Mammary epithelial cell (primary cell): Measurements from ENCODE around the gene KCNMA1.

Source experiments
- EZH2 ChIP-seq: IDR thresholded peaks from 2 replicates; pipeline ENCODE4 v1.6.1; 2012; ENCODE audit warnings: low read length, inconsistent platforms, borderline replicate concordance
- TF ChIP-seq, protein P1 (sequence below), 2 donors: IDR thresholded peaks in 1 of 2; conservative IDR thresholded peaks in 1 of 2; 2 replicates each; pipeline ENCODE4 v1.5.1; 2011 to 2012; ENCODE audit warnings: inconsistent platforms in 2 of 2, low read length in 2 of 2, mild to moderate bottlenecking in 2 of 2, control low read depth in 1 of 2, low read depth in 1 of 2; ENCODE audit not compliant: insufficient read depth in 1 of 2; ENCODE audit errors: extremely low read depth in 1 of 2

DNA sequence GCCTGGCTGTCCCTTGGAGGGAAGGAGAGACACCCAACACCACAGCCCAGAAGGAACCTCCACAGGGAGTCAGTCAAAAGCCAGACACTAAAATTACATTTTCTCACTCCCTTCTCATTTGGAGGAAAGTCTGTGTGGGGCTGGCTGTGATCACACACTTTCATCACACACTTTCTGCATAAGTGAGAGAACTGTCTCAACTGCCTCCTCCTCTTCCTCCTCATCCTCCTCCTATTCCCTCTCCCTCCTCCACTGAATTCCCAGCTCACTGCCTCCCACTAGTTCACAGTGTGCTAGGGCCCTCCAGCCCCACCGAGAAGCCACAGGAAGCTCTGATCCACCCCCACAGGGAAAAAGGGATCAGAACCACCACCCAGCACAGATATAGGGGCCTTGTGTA is 91.6 kb downstream of the KCNMA1 start:
- TF ChIP-seq, protein P1, sequence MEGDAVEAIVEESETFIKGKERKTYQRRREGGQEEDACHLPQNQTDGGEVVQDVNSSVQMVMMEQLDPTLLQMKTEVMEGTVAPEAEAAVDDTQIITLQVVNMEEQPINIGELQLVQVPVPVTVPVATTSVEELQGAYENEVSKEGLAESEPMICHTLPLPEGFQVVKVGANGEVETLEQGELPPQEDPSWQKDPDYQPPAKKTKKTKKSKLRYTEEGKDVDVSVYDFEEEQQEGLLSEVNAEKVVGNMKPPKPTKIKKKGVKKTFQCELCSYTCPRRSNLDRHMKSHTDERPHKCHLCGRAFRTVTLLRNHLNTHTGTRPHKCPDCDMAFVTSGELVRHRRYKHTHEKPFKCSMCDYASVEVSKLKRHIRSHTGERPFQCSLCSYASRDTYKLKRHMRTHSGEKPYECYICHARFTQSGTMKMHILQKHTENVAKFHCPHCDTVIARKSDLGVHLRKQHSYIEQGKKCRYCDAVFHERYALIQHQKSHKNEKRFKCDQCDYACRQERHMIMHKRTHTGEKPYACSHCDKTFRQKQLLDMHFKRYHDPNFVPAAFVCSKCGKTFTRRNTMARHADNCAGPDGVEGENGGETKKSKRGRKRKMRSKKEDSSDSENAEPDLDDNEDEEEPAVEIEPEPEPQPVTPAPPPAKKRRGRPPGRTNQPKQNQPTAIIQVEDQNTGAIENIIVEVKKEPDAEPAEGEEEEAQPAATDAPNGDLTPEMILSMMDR (conservative IDR thresholded peaks at IDR 0.05 in 1 of 2, IDR thresholded peaks at IDR 0.05 in 1 of 2; ENCODE audit: extremely low read depth in 1 of 2, insufficient read depth in 1 of 2, low read depth in 1 of 2, low read length in 2 of 2): no peak
- no peak for TF ChIP-seq EZH2
